GM23248 (cell line): ENCODE measurements around the gene CPLX1.

Experiments used
- EZH2 ChIP-seq: fragments of 200-600 bp; sonication (generic); IDR thresholded peaks from 2 replicates; pipeline ENCODE4 v1.6.1; 2018; ENCODE audit warnings: antibody characterized with exemption, mild to moderate bottlenecking; ENCODE audit not compliant: insufficient read depth, poor library complexity, severe bottlenecking
- EZH2phosphoT487 ChIP-seq: fragments of 200-600 bp; sonication (generic); IDR thresholded peaks from 2 replicates; pipeline ENCODE4 v1.6.1; 2018; ENCODE audit warnings: antibody characterized with exemption, moderate library complexity, mild to moderate bottlenecking, low read depth; ENCODE audit not compliant: insufficient read depth

DNA sequence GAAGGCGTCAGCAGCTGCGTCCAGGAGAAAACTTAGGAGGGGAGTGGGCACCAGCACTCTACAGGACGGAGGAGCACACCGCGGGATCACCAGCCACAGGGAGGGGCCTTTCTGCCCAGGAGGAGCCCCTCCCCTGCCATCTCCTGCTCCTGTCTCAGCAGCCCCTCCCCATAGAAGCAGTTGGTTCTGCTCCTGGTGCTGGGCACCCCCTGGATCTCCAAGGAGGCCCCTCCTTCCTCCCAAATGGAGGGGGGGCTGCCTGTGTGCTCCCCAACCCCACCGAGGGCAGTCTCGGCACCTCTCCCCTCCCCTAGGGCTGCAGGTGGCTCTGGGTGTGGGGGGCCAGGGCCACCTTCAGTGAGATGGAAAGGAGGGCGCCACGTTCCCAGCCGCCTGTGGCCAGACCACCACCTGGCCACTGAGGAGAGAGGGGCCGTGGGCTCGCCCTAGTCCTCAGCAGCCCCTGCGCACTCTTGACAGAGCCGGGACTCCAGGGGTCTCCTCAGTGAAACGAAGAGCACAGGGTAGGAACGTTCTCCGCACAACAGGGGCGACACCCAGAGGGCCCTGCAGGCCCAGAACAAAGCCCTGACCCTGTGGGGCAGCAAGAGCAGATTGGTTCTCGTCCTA lies 37.8 kb downstream of the CPLX1 start:
- TF ChIP-seq EZH2phosphoT487 (no peak), EZH2 (no peak)
